Fibroblast of the aortic adventitia (primary cell): ENCODE results near the gene STX7. TPM values are rescaled to one million over a fixed set of nuclear protein-coding genes. Genes with fewer than 3 reads are reported as not detected.

Source experiments
- DNase-seq: peaks from one replicate; pipeline ENCODE4 v3.0.0-alpha.2; 2010; ENCODE audit warnings: low read depth
- H3K4me3 ChIP-seq: 2 replicates; pipeline ENCODE4 v1.5.1; 2011; ENCODE audit warnings: low read depth, mild to moderate bottlenecking, control low read depth, low read length, moderate library complexity
- CTCF ChIP-seq: IDR thresholded peaks from 2 replicates; pipeline ENCODE4 v1.5.1; 2011; ENCODE audit warnings: mild to moderate bottlenecking, low read length, control low read depth, inconsistent platforms; ENCODE audit not compliant: insufficient read depth
- total RNA-seq: library from RNA; depleted of rRNA; stranded (reverse); fragments of >200 nt; gene quantifications from 2 replicates; pipeline ENCODE4 v1.2.3, GENCODE V29; 2012; ENCODE audit warnings: low replicate concordance

Gene STX7
- total RNA-seq, 1 donor: 49.7 TPM

GRCh38 chr6:132411296-132411695, 101.6 kb downstream of the STX7 start:
- H3K4me3 ChIP-seq: no peak overlapping the region
- no peak for TF ChIP-seq CTCF
- DNase-seq: no peak

- no peak overlapping the region for H3K4me3 ChIP-seq
- DNase-seq: no peak
- no peak for TF ChIP-seq CTCF
Observed at GRCh38 chr6:132410830-132411229, 102.1 kb downstream of the STX7 start.

DNA sequence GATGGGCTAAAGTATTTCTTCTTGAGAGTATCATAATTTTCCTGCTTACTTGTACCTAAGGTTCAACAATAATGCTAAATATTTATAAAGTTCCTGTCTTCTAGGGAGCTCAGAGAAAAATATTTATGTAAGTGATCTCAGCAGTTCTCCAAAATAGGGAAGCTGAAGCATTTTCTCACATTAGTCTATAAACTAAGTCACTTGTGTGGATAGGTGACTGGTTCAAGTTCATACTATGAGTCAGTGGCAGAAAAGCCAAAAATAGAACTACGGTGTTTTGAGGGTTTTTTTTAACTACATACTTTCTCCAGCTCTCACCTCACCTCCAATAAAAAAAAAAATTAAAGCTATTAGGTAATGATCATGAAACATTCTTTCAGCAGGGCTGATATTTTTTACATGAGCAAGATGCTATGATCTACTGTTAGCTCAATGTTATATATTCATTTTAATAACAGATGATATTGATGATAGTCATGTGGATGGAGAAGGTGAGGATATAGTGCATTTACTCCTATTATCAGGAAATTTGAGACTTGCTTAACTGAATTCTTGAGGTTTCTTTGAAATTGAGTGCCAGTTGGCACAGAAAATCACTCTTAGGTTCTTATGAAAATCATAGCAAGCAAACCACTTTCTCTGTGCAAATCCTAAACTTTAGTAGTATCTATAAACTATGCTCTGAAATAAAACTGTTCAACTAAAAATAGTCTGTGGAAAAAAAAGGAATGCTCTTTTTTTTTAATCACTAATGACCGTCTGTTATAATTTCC, 107.6 kb downstream of the STX7 start:
- TF ChIP-seq CTCF: no peak
- peak; percentile 60 for DNase-seq
- no peak overlapping the region for H3K4me3 ChIP-seq

GRCh38 chr6:132404736-132405135, 108.2 kb downstream of the STX7 start:
- no peak for TF ChIP-seq CTCF
- no peak overlapping the region for H3K4me3 ChIP-seq
- DNase-seq: no peak

- H3K4me3 ChIP-seq: no peak overlapping the region
- DNase-seq: no peak
- no peak for TF ChIP-seq CTCF
Observed at GRCh38 chr6:132404330-132404729, 108.6 kb downstream of the STX7 start.

- TF ChIP-seq CTCF: no peak
- DNase-seq: no peak
- H3K4me3 ChIP-seq: peak overlapping the region; percentile 82
Observed at GRCh38 chr6:132401618-132402285, 111.2 kb downstream of the STX7 start.
